ENCODE measurements around the gene MAPKAP1. TPM values are rescaled to one million over a fixed set of nuclear protein-coding genes. Genes with fewer than 3 reads are reported as not detected.

The MAPKAP1 gene
- total and polyA plus RNA-seq, 9 of the 15 experiments (the other 6 are each of a cell fraction or from before 2014, with no cell fraction given), result 2.6 to 82.1 (median 61.1) TPM

GRCh38 chr9:125409637-125410521 lies 297.1 kb downstream of the MAPKAP1 start (continued):
- TF ChIP-seq ZBTB40 (IDR thresholded peaks at IDR 0.05) (peak; percentile 50; the same call in 1 of the 2 replicates), ZBTB40 (CRISPR knock-in tag; IDR thresholded peaks at IDR 0.05) (no peak), FOS (IDR thresholded peaks at IDR 0.05; ENCODE audit: extremely low read depth, insufficient read length) (peak; percentile 91), ZKSCAN3 (CRISPR knock-in tag; IDR thresholded peaks at IDR 0.05) (no peak), CEBPG (CRISPR knock-in tag; IDR thresholded peaks at IDR 0.05) (no peak), CEBPG (tag; conservative IDR thresholded peaks at IDR 0.05 in 1 of 2, IDR thresholded peaks at IDR 0.05 in 1 of 2) (no peak), ARHGAP35 (IDR thresholded peaks at IDR 0.05; ENCODE audit: partially characterized antibody) (no peak), MTA2 (IDR thresholded peaks at IDR 0.05; ENCODE audit: low read depth) (0 out of 2 replicates have a peak, but pooled peaks have one; percentile 18), NFATC3 (IDR thresholded peaks at IDR 0.05) (no peak), KLF1 (tag; IDR thresholded peaks at IDR 0.05) (no peak), BCL6 (CRISPR knock-in tag; IDR thresholded peaks at IDR 0.05) (no peak), ADNP (tag; IDR thresholded peaks at IDR 0.05) (peak; percentile 87), EGR1 (conservative IDR thresholded peaks at IDR 0.05) (no peak)
- TF ChIP-seq, protein P1, sequence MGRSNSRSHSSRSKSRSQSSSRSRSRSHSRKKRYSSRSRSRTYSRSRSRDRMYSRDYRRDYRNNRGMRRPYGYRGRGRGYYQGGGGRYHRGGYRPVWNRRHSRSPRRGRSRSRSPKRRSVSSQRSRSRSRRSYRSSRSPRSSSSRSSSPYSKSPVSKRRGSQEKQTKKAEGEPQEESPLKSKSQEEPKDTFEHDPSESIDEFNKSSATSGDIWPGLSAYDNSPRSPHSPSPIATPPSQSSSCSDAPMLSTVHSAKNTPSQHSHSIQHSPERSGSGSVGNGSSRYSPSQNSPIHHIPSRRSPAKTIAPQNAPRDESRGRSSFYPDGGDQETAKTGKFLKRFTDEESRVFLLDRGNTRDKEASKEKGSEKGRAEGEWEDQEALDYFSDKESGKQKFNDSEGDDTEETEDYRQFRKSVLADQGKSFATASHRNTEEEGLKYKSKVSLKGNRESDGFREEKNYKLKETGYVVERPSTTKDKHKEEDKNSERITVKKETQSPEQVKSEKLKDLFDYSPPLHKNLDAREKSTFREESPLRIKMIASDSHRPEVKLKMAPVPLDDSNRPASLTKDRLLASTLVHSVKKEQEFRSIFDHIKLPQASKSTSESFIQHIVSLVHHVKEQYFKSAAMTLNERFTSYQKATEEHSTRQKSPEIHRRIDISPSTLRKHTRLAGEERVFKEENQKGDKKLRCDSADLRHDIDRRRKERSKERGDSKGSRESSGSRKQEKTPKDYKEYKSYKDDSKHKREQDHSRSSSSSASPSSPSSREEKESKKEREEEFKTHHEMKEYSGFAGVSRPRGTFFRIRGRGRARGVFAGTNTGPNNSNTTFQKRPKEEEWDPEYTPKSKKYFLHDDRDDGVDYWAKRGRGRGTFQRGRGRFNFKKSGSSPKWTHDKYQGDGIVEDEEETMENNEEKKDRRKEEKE (IDR thresholded peaks at IDR 0.05; ENCODE audit: borderline replicate concordance in 1 of 2, control insufficient read depth in 1 of 2, low read depth in 2 of 2, low read length in 1 of 2), result 0 out of 4 replicates have a peak, but pooled peaks of 1 of the 2 experiments have one; percentile 47

Measured in K562 (cell line).